IMR-90 (cell line): ENCODE data around the gene ZNF232. TPM values are rescaled to one million over a fixed set of nuclear protein-coding genes. Genes with fewer than 3 reads are reported as not detected.
"Not testable (repeated sequence)": the region's sequence is repeated elsewhere in the genome, so short reads cannot be mapped to it uniquely, and the experiment has no call there.

Source experiments
- ATAC-seq: fragments of 200-7000 bp; cut with Tn5 transposase; 2 replicates; pipeline ENCODE4 v1.9.1; 2020; ENCODE audit warnings: low read depth, mild to moderate bottlenecking, moderate library complexity
- BruUV-seq: library from RNA; stranded (reverse); fragments of 400-500 nt; replicated peaks from 2 replicates; lab custom pipeline; 2021; lab: Mats Ljungman, UMichigan
- CTCF ChIA-PET: fragments of 300-600 bp; formaldehyde crosslinking; extraction: SDS; loops from one replicate; lab custom pipeline; 2021; ENCODE audit warnings: antibody characterized with exemption; lab: Yijun Ruan, JAX
- POLR2A ChIA-PET: fragments of 300-600 bp; sonication (Branson Sonifier 250); formaldehyde crosslinking; loops from one replicate; lab custom pipeline; 2022; ENCODE audit warnings: antibody characterized with exemption; ENCODE audit not compliant: unreplicated experiment; lab: Charles Lee
- DNase-seq: peaks from one replicate; pipeline ENCODE4 v3.0.0; 2013
- H2AFZ ChIP-seq: replicated peaks from 2 replicates; pipeline ENCODE3; 2013; ENCODE audit warnings: low read length, mild to moderate bottlenecking; ENCODE audit not compliant: poor library complexity
- H2AK5ac ChIP-seq: 2 replicates; pipeline ENCODE4 v1.6.1; 2013; ENCODE audit warnings: low read depth, low read length, inconsistent platforms
- H2AK9ac ChIP-seq: replicated peaks from 2 replicates; pipeline ENCODE3; 2013; ENCODE audit warnings: mild to moderate bottlenecking, low read depth, low read length, moderate library complexity; ENCODE audit not compliant: poor library complexity
- H2BK120ac ChIP-seq: 2 replicates; pipeline ENCODE4 v1.6.1; 2013; ENCODE audit warnings: low read depth, low read length, inconsistent platforms
- H2BK15ac ChIP-seq: 3 replicates; pipeline ENCODE4 v1.6.1; 2013; ENCODE audit warnings: low read depth, low read length, inconsistent platforms
- H2BK20ac ChIP-seq: 2 replicates; pipeline ENCODE4 v1.6.1; 2013; ENCODE audit warnings: low read depth, mild to moderate bottlenecking, inconsistent platforms, low read length, moderate library complexity
- H2BK5ac ChIP-seq: 2 replicates; pipeline ENCODE4 v1.6.1; 2013; ENCODE audit warnings: mild to moderate bottlenecking, low read depth, low read length, inconsistent platforms; ENCODE audit not compliant: poor library complexity, severe bottlenecking
- H3K14ac ChIP-seq: replicated peaks from 2 replicates; pipeline ENCODE4 v1.6.1; 2013; ENCODE audit warnings: low read depth, low read length, inconsistent platforms
- H3K18ac ChIP-seq: 2 replicates; pipeline ENCODE4 v1.6.1; 2013; ENCODE audit warnings: low read depth, low read length, control low read depth
- H3K23ac ChIP-seq: 2 replicates; pipeline ENCODE4 v1.6.1; 2013; ENCODE audit warnings: low read depth, low read length, inconsistent platforms
- H3K27ac ChIP-seq: 2 replicates; pipeline ENCODE4 v1.5.1; 2013; ENCODE audit warnings: mild to moderate bottlenecking, control low read depth, low read length; ENCODE audit not compliant: insufficient read depth
- H3K27me3 ChIP-seq: 2 replicates; pipeline ENCODE4 v1.6.1; 2013; ENCODE audit warnings: low read length; ENCODE audit not compliant: control insufficient read depth, insufficient read depth
- H3K36me3 ChIP-seq: 2 replicates; pipeline ENCODE4 v1.6.1; 2013; ENCODE audit warnings: low read length, mixed read lengths; ENCODE audit not compliant: control insufficient read depth, insufficient read depth
- H3K4ac ChIP-seq: 2 replicates; pipeline ENCODE4 v1.6.1; 2013; ENCODE audit warnings: low read depth, low read length, inconsistent platforms
- H3K4me1 ChIP-seq: 2 replicates; pipeline ENCODE4 v1.6.1; 2013; ENCODE audit warnings: low read length, mixed read lengths; ENCODE audit not compliant: control insufficient read depth, insufficient read depth
- H3K4me2 ChIP-seq: 2 replicates; pipeline ENCODE4 v1.6.1; 2013; ENCODE audit warnings: low read depth, mild to moderate bottlenecking, control low read depth, low read length, moderate library complexity
- H3K4me3 ChIP-seq: 2 replicates; pipeline ENCODE4 v1.5.1; 2013; ENCODE audit warnings: low read depth, mild to moderate bottlenecking, control low read depth, low read length, moderate library complexity; ENCODE audit not compliant: insufficient read depth
- H3K56ac ChIP-seq: 2 replicates; pipeline ENCODE4 v1.6.1; 2013; ENCODE audit warnings: low read length, inconsistent platforms; ENCODE audit not compliant: insufficient read depth; ENCODE audit errors: extremely low read depth
- H3K79me1 ChIP-seq, 2 experiments: 2 replicates each; pipeline ENCODE4 v1.6.1; 2013; ENCODE audit warnings: low read length in 2 of 2, inconsistent platforms in 1 of 2, low read depth in 1 of 2
- H3K9ac ChIP-seq: 2 replicates; pipeline ENCODE4 v1.6.1; 2013; ENCODE audit warnings: low read depth, low read length, control low read depth
- H3K9me1 ChIP-seq: 2 replicates; pipeline ENCODE4 v1.6.1; 2013; ENCODE audit warnings: low read length, inconsistent platforms; ENCODE audit not compliant: insufficient read depth
- H3K9me3 ChIP-seq: 2 replicates; pipeline ENCODE4 v1.6.1; 2013; ENCODE audit warnings: low read length; ENCODE audit not compliant: control insufficient read depth, insufficient read depth
- H4K20me1 ChIP-seq: 2 replicates; pipeline ENCODE4 v1.6.1; 2013; ENCODE audit warnings: low read length, inconsistent platforms; ENCODE audit not compliant: insufficient read depth
- H4K5ac ChIP-seq: 2 replicates; pipeline ENCODE4 v1.6.1; 2013; ENCODE audit warnings: mild to moderate bottlenecking, low read depth, low read length, control low read depth
- H4K8ac ChIP-seq, 2 experiments: 2 replicates each; pipeline ENCODE4 v1.6.1; 2013; ENCODE audit warnings: low read depth in 2 of 2, low read length in 2 of 2, control low read depth in 1 of 2, inconsistent platforms in 1 of 2
- H4K91ac ChIP-seq: 2 replicates; pipeline ENCODE4 v1.6.1; 2013; ENCODE audit warnings: low read depth, low read length, inconsistent platforms; ENCODE audit not compliant: insufficient read depth
- MAZ ChIP-seq: IDR thresholded peaks from 2 replicates; pipeline ENCODE4 v1.6.1; 2012; ENCODE audit warnings: low read depth, mild to moderate bottlenecking, low read length, improper control_type of control experiment, moderate library complexity, borderline replicate concordance
- MXI1 ChIP-seq: IDR thresholded peaks from 2 replicates; pipeline ENCODE4 v1.6.1; 2012; ENCODE audit warnings: low read depth, mild to moderate bottlenecking, low read length, moderate library complexity, borderline replicate concordance
- RCOR1 ChIP-seq: IDR thresholded peaks from 2 replicates; pipeline ENCODE4 v1.6.1; 2012; ENCODE audit warnings: mild to moderate bottlenecking, low read length, improper control_type of control experiment; ENCODE audit not compliant: insufficient replicate concordance
- SMC3 ChIP-seq: fragments of 150-350 bp; IDR thresholded peaks from 2 replicates; pipeline ENCODE4 v1.6.1; 2016; ENCODE audit warnings: low read depth, mild to moderate bottlenecking, antibody characterized with exemption, low read length, moderate library complexity
- WGBS, 2 experiments: methylation state at CpG; one replicate each; pipeline versions ENCODE4 v1.1.5 to v1.1.7; 2013; ENCODE audit warnings: missing lambda C conversion rate in 2 of 2; ENCODE audit not compliant: insufficient read length in 1 of 2; ENCODE audit errors: extremely low coverage in 2 of 2; 5-methylcytosine and 5-hydroxymethylcytosine counted together
- dilution Hi-C: fragments of 300-500 bp; cut with HindIII; formaldehyde crosslinking; loops from one replicate; pipeline ENCODE4 v1.14.3; 2018; ENCODE audit warnings: low sequenced_read_pairs; ENCODE audit not compliant: unreplicated experiment
- in situ Hi-C: fragments of 300-500 bp; cut with MboI; formaldehyde crosslinking; loops from 3 replicates; pipeline ENCODE4 v1.14.3; 2019; ENCODE audit warnings: low sequenced_read_pairs, inconsistent platforms, mixed read lengths
- intact Hi-C: fragments of 100-400 bp; cut with micrococcal nuclease; formaldehyde crosslinking; loops from 2 replicates; pipeline ENCODE4 v1.10.0; 2022
- polyA plus RNA-seq, 3 experiments: library from polyadenylated mRNA; depleted of rRNA; stranded (reverse); fragments of >200 nt; gene quantifications; 2 replicates each; pipeline ENCODE4 v1.2.3, GENCODE V29; 2012; ENCODE audit warnings: low replicate concordance in 1 of 3
- total RNA-seq: library from RNA; depleted of rRNA; stranded (reverse); fragments of >200 nt; gene quantifications from 2 replicates; pipeline ENCODE4 v1.2.3, GENCODE V29; 2012

The ZNF232 gene
- total and polyA plus RNA-seq, 2 of the 4 experiments (the other 2 are of a cell fraction) = 3.2 to 6.5 TPM

GRCh38 chr17:5111402-5112204 lies at the start of gene ZNF232 (continued):
- no peak for TF ChIP-seq RCOR1
- TF ChIP-seq SMC3 = no peak
- peak; percentile 7; the same call in 1 of the 2 replicates for TF ChIP-seq MAZ
- TF ChIP-seq MXI1 = 0 out of 2 replicates have a peak, but pooled peaks have one; percentile 1

- H3K56ac ChIP-seq, H3K4ac ChIP-seq, H3K4me3 ChIP-seq, H3K9ac ChIP-seq, BruUV-seq, H3K14ac ChIP-seq, H4K8ac ChIP-seq, H3K79me1 ChIP-seq, POLR2A ChIA-PET, H3K4me1 ChIP-seq, H3K18ac ChIP-seq, H4K5ac ChIP-seq, H3K27me3 ChIP-seq, CTCF ChIA-PET, H3K4me2 ChIP-seq, DNase-seq, H2AK9ac ChIP-seq, H2AK5ac ChIP-seq, dilution Hi-C loops, H3K27ac ChIP-seq, H2BK20ac ChIP-seq, H3K9me3 ChIP-seq, H4K20me1 ChIP-seq, intact Hi-C loops, H2AFZ ChIP-seq, H3K36me3 ChIP-seq, H2BK120ac ChIP-seq, H4K91ac ChIP-seq, H2BK5ac ChIP-seq, H3K9me1 ChIP-seq, H2BK15ac ChIP-seq, in situ Hi-C loops, H3K23ac ChIP-seq, ATAC-seq: not testable (repeated sequence)
- WGBS, 2 experiments = no CpG with 5 or more reads among the region's 1 CpG
These were observed 49.0 kb upstream of the ZNF232 start for GRCh38 chr17:5160702-5161101.

GRCh38 chr17:5146122-5146521 lies 34.4 kb upstream of the ZNF232 start:
- H2AK9ac ChIP-seq, H2AK5ac ChIP-seq, H3K14ac ChIP-seq, H3K9me1 ChIP-seq, H3K4ac ChIP-seq, H3K4me1 ChIP-seq, H3K79me1 ChIP-seq, intact Hi-C loops, H3K56ac ChIP-seq, BruUV-seq, in situ Hi-C loops, H4K5ac ChIP-seq, CTCF ChIA-PET, H2BK15ac ChIP-seq, DNase-seq, H4K91ac ChIP-seq, POLR2A ChIA-PET, H2AFZ ChIP-seq, H3K9ac ChIP-seq, H3K9me3 ChIP-seq, H3K18ac ChIP-seq, H2BK120ac ChIP-seq, H3K36me3 ChIP-seq, H2BK5ac ChIP-seq, H3K4me3 ChIP-seq, ATAC-seq, H4K8ac ChIP-seq, H3K27ac ChIP-seq, H2BK20ac ChIP-seq, H3K23ac ChIP-seq, H3K27me3 ChIP-seq, H4K20me1 ChIP-seq, dilution Hi-C loops, H3K4me2 ChIP-seq: not testable (repeated sequence)
- WGBS, 2 experiments = no CpG with 5 or more reads among the region's 1 CpG
